Measurements from ENCODE around the gene TBCD. TPM values are rescaled to one million over a fixed set of nuclear protein-coding genes. Genes with fewer than 3 reads are reported as not detected.
A peak's percentile ranks its signal among the peaks of the same experiment; 100 is the strongest.
"Not testable (repeated sequence)": the region's sequence is repeated elsewhere in the genome, so short reads cannot be mapped to it uniquely, and the experiment has no call there.

The TBCD gene
- total RNA-seq, 1 donor, result 49.3 TPM

DNA sequence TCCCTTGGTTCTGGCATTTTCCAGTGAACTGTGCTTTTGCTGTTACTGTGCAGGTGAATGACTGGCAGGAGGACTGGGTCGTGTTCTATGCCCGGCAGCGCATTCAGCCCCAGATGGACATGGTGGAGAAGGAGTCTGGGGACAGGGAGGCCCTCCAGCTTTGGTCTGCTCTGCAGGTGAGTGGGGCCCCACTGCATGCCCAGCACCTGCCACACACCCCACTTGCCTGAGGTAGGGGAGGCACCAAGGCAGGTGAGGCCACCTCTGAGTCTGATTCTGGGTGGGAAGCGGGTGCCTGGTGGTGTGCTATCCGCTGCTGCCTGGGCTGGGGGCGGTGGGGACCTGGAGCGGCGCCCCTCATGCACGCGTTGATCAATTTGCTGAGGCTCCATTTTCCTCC is 25.4 kb upstream of the TBCD start:
- no peak for DNase-seq (ENCODE audit: low read depth in 2 of 3, low spot score in 2 of 3)

DNA sequence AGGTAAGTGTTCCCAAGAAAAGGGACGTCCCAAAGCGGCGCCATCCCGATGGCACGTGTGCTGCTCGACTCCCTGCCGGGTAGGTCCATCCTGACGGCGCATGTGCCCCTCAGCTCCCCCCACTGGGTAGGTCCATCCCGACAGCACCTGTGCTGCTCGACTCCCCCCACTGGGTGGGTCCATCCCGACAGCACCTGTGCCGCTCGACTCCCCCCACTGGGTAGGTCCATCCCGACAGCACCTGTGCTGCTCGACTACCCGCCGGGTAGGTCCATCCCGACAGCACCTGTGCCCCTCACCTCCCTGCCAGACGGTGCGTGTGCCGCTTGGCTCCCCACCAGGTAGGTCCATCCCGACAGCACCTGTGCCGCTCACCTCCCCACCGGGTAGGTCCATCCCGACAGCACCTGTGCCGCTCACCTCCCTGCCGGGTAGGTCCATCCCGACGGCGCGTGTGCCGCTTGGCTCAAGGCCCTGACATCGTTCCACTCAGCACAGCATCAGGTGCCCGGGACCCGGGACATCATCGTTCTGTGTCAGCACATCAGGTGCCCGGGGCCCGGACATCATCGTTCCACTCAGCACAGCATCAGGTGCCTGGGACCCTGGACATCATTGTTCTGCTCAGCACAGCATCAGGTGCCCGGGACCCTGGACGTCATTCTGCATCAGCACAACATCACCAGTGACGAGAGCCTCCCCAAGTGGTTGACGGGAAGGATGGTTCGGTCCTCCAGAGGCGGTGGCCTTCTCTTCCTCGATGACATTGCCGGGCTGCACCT is 22.2 kb upstream of the TBCD start:
- no peak for DNase-seq (ENCODE audit: low read depth in 2 of 3, low spot score in 2 of 3)

DNA sequence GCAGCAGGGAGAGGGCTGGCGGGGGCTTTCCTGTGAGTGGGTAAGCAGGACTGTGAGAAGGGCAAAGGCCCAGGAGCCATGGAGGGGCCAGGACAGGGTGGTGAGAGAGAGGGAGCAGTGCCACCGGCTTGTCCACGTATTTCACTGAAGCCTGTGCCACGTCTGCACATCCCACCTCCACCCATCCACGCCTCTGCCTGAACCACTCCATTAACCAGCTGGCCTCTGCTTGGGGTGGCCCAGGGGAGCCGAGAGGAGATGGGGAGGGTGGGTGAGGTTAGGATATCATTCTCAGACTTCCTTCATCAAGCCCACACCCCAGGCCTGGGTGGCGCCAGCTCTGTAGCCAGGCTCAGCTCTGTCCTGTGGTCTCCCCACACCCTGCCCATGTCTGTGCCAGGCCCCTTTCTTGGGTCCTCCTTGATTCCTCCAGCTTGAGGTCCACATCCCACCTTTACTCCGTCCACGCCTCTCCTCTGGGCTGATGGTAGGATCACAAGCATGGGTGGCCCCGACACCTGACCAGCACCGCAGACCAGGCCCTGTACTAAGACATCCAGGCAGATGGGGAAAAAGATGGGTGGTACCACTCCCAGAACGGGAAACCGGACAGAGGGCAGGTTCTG is 19.6 kb upstream of the TBCD start:
- no peak for DNase-seq (ENCODE audit: low read depth in 2 of 3, low spot score in 2 of 3)

DNA sequence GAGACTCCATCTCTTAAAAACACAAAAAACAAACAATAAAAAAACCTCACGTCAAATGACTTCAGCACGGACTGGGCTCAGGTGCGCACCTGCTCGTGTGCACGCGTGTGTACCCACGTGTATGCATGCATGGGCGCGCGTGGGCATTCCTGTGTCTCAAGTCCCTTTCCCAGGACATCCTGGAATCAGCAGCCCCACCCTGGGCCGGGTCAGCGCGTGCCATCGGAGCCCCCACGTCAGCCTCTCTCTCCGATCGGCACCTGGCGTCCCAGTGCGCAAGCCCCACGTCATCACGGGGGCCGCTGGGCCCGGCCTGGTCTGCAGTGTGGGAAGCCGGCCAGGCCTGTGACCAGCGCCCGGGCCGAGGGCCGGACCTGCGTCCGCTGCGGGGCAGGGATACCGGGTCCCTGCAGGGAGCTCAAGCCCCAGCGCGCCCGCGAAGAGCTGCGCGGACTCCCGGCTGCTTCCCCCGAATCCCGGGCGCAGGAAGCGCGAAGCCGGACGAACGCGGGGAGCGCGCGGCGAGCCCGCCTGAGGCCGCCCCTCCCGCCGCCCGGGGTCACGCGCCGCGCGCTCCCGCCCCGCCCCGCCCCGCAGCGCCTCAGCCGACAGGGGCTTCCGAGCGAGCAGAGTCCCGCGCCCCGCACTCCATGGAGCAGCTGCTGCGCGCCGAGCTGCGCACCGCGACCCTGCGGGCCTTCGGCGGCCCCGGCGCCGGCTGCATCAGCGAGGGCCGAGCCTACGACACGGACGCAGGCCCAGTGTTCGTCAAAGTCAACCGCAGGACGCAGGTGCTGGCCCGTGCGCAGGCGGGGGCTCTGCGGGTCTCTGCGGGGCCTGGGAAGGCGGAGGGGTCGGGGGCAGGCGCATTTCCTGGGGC is 16.6 kb upstream of the TBCD start, which contains the start of gene FN3K:
Gene FN3K (plus strand): TSS at position 629 of the 880 bp plus-strand sequence. CDS start 22 bp downstream, at position 651.
- peak in 2 of 3 donors; percentile 51 to 59 for DNase-seq (ENCODE audit: low read depth in 2 of 3, low spot score in 2 of 3)

DNA sequence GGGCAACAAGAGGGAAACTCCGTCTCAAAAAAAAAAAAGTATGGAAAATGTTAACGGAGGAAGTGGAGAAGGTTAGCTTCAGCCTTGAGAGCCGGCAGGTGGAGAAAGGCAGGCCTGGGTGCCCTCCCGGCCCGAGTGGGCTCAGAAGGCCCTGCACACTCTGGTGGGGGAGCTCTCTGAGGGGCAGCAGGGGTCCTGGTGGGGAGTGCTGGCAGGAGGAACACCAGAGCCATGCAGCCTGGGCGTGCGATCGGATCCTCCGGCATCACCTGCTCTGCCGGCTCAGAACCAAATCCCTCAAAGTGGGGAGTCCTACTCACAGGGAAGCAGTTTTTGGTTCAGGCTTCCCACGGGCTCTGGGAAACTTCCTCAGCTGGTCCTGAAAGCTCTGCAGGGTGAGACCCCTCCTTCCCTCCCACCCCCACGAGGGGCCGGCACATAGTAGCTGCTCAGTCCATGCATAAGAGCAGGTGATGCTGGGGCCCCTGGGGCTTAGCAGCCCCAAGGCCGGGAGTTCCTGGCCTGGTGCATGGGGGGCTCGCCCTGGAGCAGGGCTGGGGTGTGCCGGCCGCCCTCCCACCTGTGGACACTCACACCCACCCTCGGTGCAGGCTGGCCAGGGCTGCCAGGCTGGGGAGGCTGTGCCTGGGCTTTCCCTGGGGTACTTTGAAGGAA is 15.2 kb upstream of the TBCD start:
- no peak for DNase-seq (ENCODE audit: low read depth in 2 of 3, low spot score in 2 of 3)

DNA sequence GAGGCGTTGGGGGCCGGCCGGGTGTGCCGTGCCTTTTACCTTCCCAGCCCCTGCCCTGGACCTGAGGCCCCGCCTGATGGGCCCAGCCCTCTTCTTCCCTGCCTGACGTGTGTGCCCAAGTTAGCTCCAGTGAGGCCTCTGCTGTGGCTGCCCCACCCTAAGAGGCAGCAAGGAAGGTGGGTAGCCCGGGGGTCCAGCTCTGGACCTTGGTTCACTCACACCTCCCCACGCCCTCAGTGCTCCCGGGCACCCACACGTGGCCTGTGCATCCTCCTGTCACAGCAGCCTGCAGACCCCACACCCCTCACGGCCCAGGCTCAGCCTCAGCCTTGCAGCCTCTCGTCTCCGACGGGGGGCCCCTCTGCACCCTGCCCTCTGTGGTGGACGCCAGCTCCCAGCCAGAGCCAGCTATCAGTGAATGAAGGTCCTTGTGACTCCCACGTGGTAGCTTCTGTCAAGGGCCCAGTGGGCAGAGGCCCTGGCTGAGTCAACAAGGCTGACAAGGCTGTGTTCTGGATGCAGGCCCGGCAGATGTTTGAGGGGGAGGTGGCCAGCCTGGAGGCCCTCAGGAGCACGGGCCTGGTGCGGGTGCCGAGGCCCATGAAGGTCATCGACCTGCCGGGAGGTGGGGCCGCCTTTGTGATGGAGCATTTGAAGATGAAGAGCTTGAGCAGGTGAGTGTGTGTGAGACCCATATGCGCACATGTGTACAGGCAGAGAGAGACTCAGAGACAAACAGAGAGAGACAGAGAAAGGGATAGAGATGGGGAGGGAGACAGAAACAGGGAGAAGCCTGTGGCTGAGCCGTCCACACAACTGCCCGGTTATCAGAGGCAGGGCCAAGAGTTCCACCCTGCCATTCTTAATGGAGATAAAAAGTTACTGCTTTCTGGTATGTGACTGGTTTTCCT is 13.6 kb upstream of the TBCD start:
- DNase-seq (ENCODE audit: low read depth in 2 of 3, low spot score in 2 of 3), result no peak

DNA sequence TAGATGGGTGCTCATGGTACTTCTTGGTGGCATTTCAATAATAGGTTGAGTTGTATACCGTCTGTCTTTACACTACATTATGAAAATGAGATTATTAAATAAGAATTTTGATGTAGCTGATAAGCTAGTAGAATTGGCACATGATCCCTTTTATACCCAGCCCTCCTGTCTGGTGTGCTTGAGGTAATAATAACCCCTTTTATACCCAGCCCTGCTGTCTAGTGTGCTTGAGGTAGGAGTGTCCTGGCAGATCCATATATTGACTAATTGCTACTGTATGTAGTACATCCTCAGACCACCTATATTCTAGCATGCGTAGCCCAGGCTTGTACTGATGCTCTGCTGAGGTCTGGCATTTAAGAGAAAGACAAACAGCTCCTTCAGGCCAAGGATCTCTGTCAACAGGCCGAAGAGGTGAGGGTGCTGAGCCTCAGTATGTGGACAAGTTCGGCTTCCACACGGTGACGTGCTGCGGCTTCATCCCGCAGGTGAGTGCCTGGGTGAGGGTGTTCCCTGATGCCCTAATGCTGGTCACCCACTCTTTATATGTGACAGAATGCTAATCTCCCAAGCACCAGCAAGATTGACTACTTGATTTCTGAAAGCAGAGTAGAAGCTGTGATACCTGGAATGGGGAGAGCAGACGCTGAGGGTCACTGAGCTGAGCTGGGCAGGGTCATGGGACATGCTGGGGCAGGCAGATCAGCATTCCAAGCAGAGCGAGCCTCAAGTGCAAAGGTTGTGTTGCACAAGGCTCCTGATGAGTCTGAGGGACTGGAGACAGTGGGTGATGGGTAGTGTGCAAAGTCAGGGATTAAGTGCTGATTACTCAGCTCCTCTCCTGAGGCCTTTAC is 10.7 kb upstream of the TBCD start:
- DNase-seq (ENCODE audit: low read depth in 2 of 3, low spot score in 2 of 3), result peak in 1 of 3 donors; percentile 51

DNA sequence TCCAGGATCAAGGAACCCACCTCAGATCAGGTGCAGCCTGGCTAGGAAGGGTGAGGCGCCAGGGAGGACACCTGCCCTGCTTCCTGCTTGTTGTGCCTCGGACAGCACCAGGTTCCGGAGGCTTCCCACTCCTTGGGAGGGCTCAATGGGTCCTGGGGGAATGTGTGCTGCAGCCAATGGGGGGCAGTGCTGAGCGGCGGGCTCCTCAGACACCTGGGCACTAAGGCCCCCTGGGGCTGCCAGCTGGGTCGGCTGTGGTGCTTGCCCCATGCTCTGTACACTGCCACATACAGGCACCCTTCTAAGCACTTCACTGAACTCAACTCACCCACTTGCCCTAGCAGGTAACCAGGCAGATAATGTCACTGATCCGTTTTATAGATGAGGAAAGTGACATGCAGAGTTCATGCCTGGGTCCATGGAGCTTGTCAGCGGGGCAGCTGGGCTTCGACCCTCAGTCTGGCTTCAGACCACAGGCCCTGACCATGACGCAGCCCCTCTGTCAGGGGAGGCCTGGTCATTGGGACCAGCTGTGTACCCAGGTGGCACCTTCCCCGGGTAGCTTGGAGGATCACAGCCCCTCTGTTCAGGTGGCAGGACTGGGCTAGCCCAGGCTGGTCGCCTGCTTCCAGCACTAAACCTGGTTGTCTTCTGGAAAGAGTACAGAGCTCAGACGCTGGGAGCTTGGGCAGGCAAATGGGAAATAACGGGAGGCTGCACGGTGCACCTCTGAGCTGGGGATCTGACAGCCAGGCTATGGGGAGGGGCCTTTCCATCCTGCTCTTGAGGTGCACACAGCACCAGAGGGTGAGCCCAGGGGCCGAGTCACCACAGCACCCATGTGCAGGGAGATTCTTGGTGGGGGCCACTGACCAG is 8.3 kb upstream of the TBCD start:
- no peak for DNase-seq (ENCODE audit: low read depth in 2 of 3, low spot score in 2 of 3)

DNA sequence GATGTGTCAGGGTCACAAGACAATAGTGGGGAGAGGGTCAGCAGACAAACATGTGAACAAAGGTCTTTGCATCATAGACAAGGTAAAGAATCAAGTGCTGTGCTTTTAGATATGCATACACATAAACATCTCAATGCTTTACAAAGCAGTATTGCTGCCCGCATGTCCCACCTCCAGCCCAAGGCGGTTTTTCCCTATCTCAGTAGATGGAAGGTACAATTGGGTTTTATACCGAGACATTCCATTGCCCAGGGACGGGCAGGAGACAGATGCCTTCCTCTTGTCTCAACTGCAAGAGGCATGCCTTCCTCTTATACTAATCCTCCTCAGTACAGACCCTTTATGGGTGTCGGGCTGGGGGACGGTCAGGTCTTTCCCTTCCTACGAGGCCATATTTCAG is 7.1 kb upstream of the TBCD start:
- DNase-seq (ENCODE audit: low read depth in 2 of 3, low spot score in 2 of 3), result not testable (repeated sequence)

DNA sequence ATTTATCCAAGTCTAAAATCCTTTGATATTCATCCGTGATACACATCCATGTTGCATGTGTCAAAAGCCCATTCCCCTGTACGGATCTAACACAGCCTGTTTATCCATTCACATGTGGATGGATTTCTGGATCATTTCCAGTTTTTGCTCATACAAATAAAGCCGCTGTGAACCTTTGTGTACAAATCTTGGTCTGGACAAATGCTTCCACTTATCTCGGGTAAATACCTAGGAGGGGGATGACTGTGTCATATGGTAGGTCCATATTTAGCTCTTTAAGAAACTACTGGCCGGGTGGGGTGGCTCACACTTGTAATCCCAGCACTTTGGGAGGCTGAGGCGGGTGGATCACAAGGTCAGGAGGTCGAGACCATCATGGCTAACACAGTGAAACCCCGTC is 6.3 kb upstream of the TBCD start:
- DNase-seq (ENCODE audit: low read depth in 2 of 3, low spot score in 2 of 3), result no peak

DNA sequence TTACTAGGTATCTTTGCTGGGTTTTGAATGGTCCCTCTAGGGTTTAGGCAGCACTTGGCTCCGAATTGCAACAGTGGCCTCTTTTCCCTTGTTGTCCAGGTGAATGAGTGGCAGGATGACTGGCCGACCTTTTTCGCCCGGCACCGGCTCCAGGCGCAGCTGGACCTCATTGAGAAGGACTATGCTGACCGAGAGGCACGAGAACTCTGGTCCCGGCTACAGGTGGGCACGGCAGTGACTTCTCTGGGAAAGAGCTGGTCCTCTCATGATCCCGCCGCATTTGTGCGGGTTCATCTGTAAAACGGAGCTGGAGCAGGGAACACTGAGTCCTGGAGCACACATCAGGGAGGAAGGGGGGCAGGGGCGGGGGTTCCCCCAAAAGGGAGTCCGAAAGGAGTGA is 3.1 kb upstream of the TBCD start:
- no peak for DNase-seq (ENCODE audit: low read depth in 2 of 3, low spot score in 2 of 3)

DNA sequence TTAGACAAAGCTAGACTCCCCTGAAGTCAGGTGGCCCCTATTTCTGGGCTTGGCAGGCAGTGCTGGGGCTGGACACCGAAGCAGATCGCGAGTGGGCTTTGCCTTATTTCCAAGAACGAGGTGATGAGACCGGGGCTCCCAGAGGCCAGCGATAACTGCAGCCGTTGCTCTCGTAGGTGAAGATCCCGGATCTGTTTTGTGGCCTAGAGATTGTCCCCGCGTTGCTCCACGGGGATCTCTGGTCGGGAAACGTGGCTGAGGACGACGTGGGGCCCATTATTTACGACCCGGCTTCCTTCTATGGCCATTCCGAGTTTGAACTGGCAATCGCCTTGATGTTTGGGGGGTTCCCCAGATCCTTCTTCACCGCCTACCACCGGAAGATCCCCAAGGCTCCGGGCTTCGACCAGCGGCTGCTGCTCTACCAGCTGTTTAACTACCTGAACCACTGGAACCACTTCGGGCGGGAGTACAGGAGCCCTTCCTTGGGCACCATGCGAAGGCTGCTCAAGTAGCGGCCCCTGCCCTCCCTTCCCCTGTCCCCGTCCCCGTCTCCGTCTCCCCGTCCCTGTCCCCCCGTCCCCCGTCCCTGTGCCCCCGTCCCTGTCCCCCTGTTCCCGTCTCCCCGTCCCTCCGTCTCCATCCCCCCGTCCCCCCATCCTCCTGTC is 1.5 kb upstream of the TBCD start:
- no peak for DNase-seq (ENCODE audit: low read depth in 2 of 3, low spot score in 2 of 3)

DNA sequence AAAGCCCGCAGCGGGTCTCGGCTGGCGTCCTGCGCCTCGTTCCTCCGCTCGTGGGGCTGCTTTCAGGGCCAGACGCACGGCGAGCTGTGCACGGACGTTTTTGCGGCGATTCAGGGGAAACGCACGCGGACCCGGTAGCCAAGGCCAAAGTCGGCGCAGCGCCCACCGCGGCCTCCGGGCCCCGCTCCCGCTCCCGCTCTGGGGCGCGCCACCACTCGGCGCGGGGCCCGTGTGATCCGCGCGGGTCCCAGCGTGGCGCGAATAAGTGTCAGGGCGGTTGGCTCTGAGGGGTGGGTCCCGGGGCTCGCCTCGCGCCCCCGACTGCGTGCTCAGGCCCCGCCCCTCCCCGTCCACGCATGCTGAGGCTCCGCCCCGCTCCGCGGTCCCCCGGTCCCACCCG is 694 bp upstream of the TBCD start:
- no peak for DNase-seq (ENCODE audit: low read depth in 2 of 3, low spot score in 2 of 3)

DNA sequence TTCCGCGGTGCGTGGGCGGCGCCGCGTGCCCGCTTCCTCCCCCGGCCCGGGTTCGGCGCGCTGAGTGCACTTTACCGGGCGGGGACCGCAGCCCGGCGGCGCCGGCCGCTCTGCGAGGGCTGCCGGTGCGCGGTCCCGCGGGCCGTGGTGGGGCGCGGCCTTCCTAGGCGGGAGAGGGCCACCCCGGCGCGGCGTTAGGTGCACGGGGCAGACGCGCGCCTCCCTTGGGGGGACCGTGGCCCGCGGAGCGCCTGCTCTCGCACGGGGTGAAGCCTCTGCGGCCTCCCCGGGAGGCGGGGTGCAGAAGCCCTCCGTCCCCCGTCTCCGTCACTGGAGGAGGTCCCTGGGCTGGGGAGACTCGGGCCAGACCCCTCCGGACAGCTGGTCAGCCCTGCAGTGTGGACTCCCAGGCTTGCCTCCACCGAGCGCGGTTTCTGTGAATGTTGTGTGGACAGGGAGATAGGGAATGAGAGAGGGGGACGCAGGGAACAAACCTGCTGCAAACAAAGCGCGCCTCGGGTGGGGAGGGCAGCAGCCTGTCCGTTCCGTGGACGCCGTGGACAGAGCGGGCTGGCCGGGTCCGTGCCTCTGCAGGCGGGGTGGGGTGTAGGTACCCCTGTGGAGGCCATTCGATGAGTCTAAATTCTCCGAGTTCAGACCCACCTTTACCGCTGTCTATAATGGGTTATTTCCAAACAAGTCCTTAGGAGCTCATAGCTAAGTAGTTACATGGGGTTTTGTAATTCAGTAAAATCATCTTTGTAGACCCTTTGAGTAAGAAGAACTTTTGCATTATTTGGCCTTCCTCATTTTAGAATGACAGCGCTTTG is 721 bp downstream of the TBCD start:
- no peak for DNase-seq (ENCODE audit: low read depth in 2 of 3, low spot score in 2 of 3)

DNA sequence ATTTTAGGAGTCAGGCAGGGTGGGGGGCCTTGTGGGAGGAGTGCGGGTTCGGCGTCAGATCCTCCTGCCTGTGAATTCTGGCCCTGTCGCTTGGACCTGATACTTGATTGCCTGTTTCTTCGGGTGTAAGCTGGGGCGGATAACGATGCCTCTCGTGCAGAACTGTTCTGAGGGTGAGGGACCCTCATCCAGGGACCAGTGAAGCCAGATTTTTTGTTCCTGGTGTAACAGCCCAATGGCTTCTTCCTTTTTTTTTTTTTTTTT is 1.3 kb downstream of the TBCD start:
- no peak for DNase-seq (ENCODE audit: low read depth in 2 of 3, low spot score in 2 of 3)

DNA sequence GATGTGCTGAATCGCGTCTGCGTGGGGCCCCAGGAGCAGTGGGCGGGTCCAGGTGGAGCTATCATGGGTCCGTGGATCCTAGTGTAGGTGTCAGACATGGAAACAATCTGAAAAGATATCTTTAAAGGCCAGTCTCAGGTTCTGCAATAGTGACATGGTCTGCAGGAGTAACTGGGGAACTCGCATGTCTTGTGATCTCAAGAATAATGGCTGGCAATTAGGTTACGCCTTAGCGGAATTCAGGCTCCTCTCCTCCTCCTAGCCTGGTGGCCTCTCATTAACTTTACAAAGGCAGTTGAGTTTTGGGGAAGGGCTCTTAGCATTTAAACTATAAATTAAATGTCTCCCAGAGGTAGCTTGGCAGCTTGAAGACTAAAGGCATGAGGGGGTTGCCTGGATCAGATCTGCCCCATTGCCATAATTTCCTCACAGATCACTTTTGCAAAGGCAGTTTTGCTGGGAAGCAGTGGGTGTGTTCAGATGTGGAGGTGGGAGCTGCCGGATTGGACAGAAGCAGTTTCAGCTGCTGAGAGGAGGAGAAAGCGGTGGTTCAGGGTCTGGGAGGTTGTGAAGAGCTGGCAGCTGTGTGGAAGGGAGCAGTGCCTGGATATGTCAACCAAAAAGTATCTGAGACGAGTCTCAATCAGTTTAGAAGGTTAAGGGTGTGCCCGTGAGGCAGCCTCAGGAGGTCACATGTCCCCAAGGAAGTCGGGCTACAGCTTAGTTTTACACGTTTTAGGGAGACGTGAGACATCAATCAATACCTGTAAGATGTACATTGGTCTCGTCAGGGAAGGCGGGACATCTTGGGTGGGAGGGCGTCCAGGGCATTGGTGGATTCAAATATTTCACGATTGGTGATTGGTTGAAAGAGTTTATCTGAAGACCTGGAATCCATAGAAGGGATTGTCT is 2.7 kb downstream of the TBCD start:
- DNase-seq (ENCODE audit: low read depth in 2 of 3, low spot score in 2 of 3), result no peak
